GM10266 (cell line): ENCODE data around the gene SCP2D1.

Source experiments
- DNase-seq: peaks from one replicate; pipeline ENCODE4 v3.0.0; 2012; ENCODE audit errors: extremely low spot score
- TF ChIP-seq, protein P1 (sequence below): IDR thresholded peaks from 2 replicates; pipeline ENCODE4 v1.5.1; 2012; ENCODE audit warnings: mild to moderate bottlenecking, low read depth; ENCODE audit not compliant: control insufficient read depth, insufficient read depth; ENCODE audit errors: missing control alignments

Gene SCP2D1

DNA sequence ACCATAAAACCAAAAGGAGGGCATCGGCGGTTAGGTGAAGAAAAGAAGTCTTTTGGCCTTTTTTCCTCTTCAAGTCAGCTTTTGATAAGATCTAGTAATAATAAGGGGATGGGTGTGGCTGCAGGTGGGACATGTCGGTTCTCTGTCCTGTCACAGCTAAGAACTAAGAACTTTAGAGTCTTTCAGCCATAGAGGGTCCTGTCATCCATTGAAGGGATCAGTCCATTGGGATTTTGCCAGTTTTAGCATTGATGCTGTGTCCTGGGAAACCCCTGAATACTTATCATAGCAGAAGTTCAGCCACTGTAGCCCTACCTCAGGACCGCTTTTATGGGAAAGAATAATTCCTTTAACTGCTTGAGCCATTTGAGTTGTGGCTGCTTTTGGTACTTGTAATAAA is 18.2 kb upstream of the SCP2D1 start:
- no peak for DNase-seq
- TF ChIP-seq, protein P1, sequence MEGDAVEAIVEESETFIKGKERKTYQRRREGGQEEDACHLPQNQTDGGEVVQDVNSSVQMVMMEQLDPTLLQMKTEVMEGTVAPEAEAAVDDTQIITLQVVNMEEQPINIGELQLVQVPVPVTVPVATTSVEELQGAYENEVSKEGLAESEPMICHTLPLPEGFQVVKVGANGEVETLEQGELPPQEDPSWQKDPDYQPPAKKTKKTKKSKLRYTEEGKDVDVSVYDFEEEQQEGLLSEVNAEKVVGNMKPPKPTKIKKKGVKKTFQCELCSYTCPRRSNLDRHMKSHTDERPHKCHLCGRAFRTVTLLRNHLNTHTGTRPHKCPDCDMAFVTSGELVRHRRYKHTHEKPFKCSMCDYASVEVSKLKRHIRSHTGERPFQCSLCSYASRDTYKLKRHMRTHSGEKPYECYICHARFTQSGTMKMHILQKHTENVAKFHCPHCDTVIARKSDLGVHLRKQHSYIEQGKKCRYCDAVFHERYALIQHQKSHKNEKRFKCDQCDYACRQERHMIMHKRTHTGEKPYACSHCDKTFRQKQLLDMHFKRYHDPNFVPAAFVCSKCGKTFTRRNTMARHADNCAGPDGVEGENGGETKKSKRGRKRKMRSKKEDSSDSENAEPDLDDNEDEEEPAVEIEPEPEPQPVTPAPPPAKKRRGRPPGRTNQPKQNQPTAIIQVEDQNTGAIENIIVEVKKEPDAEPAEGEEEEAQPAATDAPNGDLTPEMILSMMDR = no peak

- no peak for DNase-seq
- TF ChIP-seq, protein P1 = no peak
These were observed 17.2 kb upstream of the SCP2D1 start for GRCh38 chr20:18796282-18796833.

GRCh38 chr20:18801516-18801915 is 12.1 kb upstream of the SCP2D1 start:
- no peak for DNase-seq
- TF ChIP-seq, protein P1 = no peak

- TF ChIP-seq, protein P1 = no peak
- DNase-seq = peak; percentile 29
These were observed 11.5 kb upstream of the SCP2D1 start for GRCh38 chr20:18802012-18802634.

DNA sequence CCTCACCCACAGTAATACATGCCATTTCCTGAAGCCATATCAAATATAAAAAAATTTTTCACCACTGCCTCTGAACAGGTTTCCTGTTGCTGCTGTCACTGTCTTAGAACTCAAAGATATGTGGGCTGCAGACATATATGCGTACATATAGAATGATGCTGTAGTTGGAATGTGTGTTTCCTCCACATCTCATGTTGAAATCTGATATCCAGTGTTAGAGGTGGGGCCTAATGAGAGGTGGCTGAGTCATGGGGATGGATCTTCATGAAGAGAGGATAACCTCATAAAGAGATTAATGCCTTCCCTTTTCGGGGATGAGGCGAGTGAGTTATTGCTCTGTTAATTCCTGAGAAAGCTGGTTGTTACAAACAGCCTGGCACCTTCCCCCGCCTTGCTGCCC is 7.7 kb upstream of the SCP2D1 start:
- DNase-seq = no peak
- TF ChIP-seq, protein P1 = no peak

DNA sequence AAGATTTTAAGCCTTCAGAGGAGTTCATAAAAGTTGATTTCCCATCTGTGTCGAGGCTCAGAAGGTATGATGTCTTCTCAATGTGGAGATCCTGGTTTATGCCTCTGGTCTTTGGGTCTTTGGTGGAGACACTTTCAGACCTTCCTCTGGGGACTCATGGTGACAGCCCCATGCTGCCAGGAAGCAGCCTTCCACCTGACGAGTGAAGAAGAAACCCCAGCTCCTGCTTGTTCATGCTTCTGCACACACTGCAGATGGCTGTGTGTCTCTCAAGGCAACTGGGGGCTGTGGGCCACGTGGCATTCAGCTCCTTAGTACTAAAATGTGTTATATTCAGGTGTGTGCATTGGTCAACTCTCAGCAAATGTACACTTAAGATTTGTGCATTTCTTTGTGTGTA is 4.9 kb upstream of the SCP2D1 start:
- no peak for DNase-seq
- TF ChIP-seq, protein P1 = no peak

DNA sequence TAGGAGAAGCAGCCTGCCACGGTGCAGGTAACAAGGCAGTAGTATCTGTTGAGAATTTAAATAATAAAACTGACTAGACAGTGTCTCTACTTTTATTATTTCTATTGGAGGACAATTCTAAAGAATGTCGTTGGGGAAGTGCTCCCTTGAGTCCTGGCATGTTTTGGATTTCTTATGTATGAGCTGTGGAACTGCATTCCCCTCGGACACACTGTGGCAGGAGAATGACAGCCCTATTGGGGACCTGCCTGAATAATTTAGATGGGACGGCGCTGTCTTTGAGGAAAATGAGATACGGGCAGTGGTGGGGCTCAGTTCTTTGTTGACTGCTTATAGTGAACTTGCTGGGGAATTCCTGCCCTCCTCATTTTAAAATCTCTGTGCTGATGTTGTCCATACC is 2.4 kb upstream of the SCP2D1 start:
- TF ChIP-seq, protein P1 = no peak
- DNase-seq = no peak
